Renal pelvis (tissue), 4 donors: ENCODE measurements around the gene HOXA13. TPM values are rescaled to one million over a fixed set of nuclear protein-coding genes. Genes with fewer than 3 reads are reported as not detected.

Source experiments
- DNase-seq: peaks from one replicate; pipeline ENCODE4 v3.0.0-alpha.2; 2013
- polyA plus RNA-seq, 3 donors: library from polyadenylated mRNA; unstranded; fragments of 120-200 nt; gene quantifications; one replicate each; pipeline ENCODE4 v1.2.1, GENCODE V29; 2013; ENCODE audit not compliant: insufficient read length in 3 of 3

The HOXA13 gene
- polyA plus RNA-seq, 3 donors: 0.03 TPM; not detected in 2

DNA sequence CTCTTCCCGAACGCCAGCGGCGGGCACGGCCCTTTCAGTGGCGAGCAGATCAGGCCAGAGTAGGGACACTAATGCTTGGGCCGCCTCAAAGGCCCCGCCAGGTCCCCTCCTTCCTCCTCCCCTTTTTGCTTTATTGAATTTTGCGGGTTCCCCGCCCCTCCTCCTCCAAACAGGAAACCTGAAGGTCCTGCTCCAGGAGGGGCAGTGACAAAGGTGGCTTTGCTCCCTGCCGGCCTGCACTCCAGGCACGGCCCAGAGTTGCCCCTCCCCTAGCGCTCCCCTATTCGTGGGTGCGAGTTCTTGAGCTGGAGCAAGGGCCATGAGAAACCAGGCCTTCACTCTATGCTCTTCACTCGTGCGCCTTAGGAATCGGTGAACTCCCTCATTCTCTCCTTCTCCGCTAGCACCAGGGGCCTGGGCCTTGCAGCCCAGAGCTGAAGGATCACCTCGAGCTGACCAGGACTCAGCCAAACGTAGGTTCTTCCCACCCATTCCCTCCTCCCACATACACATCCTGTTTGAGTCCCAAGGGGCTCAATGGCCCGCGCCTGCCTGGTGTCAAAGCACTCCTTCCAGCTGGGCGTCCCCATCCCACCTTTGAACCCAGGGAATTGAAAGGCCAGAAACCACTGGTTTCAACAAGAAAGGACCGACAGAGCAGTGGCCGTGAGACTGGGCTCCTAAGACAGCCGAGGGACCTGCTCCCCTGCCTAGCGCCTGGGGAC is 51.7 kb downstream of the HOXA13 start:
- no peak for DNase-seq

DNA sequence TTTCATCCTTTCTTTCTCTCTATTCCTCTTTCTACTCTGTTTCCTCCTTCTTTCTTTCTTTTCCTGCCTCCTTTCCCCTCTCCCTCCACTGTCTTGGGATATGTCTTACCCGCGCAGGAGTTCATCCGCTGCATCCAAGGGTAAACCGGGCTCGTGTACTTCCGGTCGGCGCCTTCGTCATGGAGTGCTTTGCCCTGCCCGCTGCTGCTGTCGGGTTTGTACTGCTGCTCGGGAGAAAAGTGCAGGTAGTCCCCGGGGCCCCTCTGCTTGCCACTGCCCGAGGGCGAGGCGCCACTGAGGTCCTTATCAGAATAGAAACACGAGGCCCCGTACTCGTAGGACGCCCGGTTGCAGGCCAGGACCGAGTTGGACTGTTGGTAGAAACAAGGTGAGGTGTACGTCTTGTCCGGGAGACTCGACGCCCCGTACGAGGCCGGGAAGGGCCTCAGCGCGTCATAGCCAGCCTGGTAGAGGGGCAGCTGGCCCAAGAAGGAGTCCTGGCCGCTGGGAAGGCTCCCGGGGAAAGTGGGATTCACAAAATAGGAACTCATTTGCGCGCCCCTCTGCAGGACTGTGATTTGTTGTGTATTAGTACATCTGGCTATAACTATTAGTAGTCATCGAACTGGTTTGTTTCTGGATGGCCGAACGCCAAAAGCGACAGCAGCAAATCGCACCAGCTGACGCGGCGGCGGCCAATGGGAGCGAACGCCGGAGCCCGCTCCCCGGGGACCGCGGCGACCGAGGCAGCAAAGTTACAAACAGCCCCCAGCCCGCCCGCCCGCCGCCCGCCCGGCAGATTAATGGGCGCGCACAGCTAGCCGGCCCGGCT is 52.5 kb downstream of the HOXA13 start, which contains the start of gene HOXA6:
Gene HOXA6 (minus strand): TSS at position 576 of the 832 bp plus-strand sequence. CDS start 25 bp downstream, at position 551.
- DNase-seq: no peak

DNA sequence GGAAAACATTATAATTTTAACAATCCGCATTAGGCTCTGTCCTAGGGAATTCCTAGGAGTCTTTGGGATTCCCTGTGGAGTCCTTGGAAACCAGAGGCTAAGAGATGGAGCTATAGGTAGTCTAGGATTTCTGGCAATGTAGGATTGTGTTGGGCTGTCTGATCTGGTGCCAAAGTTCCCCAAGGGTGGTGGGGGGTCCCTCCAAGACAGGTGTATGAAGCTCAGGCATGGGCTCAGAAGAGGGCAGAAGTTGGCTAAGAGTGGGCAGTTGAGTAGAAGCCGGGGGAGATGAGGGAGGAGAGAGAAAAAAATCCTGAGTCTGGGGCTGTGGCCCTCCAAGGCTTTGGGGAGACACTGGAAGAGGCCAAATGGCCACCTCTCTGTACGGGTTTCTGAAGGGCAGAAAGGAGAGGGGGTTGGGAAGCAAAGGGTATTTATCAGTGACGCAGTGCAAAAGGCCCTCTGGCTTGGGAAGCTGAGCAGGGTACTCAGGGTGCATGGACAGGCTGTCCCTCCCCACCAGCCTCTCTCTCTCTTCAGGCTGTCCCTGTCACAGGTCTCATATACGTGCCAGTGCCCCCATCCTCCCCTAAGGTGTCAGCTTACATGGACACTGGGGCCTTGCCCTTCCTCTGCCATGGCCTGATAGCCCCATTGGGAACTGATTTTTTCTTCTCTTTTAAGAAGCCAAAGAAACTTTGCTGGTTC is 53.2 kb downstream of the HOXA13 start:
- DNase-seq: no peak

DNA sequence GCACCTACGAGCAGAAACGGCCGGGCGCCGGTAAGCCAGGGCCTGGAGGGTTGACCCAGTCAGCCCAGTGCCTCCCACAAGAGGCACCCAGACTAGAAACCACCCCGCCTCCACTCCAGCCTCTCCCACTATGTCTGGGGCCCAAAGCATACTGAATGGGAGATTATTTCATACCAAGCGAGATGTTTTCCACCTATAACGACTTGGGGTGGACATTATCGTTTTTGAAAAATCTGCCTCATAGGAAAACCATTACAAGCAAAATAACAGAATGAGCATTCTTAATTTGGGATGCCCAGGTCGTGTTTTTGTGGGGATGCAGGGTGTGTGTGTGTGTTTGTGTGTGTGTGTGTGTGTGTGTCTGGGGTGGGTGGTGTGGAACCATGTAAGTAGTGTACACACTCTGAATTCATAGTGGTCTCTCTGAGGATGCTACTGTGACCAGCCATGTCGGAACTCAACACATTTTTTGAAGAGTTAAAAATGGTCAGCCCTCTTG is 53.9 kb downstream of the HOXA13 start:
- no peak for DNase-seq

DNA sequence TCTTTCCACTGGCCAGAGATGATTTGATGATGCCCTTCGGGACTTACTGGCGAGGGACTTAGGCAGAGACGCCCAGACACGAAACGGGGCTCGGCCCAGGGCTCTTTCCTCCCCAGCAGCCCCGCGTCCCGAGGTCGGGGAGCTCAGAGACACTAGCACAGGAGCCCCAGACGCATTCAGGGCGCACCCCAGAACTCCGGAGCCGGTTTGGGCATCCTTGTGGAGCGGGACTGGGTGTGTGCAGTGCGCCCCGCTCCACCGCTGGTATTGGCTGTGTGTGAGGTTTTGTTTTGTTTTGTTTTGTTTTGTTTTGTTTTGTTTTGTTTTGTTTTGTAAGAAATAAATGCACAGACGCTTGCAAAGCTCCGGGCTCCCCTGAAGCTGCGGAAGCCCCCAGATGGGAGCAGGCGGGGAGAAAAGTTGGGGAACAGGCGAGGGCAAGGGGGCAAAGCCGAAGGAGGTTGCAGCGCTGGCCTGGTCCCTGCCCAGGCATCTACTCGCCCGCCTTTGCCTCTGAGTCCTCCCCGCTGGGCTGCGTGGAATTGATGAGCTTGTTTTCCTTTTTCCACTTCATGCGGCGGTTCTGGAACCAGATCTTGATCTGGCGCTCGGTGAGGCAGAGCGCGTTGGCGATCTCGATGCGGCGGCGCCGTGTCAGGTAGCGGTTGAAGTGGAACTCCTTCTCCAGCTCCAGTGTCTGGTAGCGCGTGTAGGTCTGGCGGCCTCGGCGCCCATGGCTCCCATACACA is 54.6 kb downstream of the HOXA13 start:
- DNase-seq: no peak

DNA sequence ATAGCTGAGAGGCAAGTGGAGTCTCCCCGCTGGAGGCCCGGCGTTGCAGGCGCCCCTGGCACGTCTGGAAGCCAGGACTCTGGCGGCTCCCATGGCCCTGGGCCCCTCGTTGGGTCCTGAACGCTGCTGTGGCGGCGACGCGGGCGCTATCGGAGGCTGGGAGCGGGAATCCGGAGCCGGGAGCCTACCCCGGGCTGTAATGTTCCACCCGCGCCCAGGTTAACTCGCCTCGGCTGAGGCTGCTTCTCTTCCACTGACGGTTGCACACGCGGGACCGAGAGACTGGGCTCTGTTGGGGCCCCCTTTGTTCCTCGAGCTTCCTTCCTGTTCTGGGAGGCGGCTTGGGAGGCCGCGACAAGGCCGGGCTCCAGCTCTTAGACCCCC is 55.1 kb downstream of the HOXA13 start:
- DNase-seq: no peak

Other genes starting within 250 kb of the HOXA13 start
- gene HOXA1, start 104.1 kb downstream of the HOXA13 start, polyA plus RNA-seq: 1 to 10 TPM; 2.2 to 2.6 (median 2.6) TPM
- gene HOXA2, start 97.4 kb downstream of the HOXA13 start, polyA plus RNA-seq: 10 to 100 TPM in 2 of 3 donors, 1 to 10 TPM in 1; 9.5 to 11.8 (median 11.0) TPM
- gene HOXA4, start 69.3 kb downstream of the HOXA13 start, polyA plus RNA-seq: 10 to 100 TPM; 19.5 to 25.0 (median 21.4) TPM
- gene HOXA5, start 56.4 kb downstream of the HOXA13 start, polyA plus RNA-seq: 10 to 100 TPM; 63.4 to 76.9 (median 64.7) TPM
- 10 to 100 TPM; 33.3 to 45.1 (median 34.8) TPM for gene HOXA6, start 52.3 kb downstream of the HOXA13 start, polyA plus RNA-seq
- 10 to 100 TPM; 39.5 to 49.3 (median 48.7) TPM for gene HOXA3, start 47.5 kb downstream of the HOXA13 start, polyA plus RNA-seq
- gene HOXA7, start 43.4 kb downstream of the HOXA13 start, polyA plus RNA-seq: 10 to 100 TPM; 28.1 to 31.7 (median 28.6) TPM
- gene HOXA9, start 34.6 kb downstream of the HOXA13 start, polyA plus RNA-seq: 100 to 1,000 TPM; 102 to 118 (median 115) TPM
- 100 to 1,000 TPM; 137 to 148 (median 148) TPM for gene HOXA10, start 25.8 kb downstream of the HOXA13 start, polyA plus RNA-seq
- 10 to 100 TPM; 30.6 to 39.2 (median 37.7) TPM for gene HOXA11, start 14.9 kb downstream of the HOXA13 start, polyA plus RNA-seq
- under 1 TPM in 2 of 3 donors, not detected in 1; 0.11 to 0.12 TPM for gene EVX1, start 42.7 kb upstream of the HOXA13 start, polyA plus RNA-seq